ENCODE measurements around the gene VGLL1. TPM values are rescaled to one million over a fixed set of nuclear protein-coding genes. Genes with fewer than 3 reads are reported as not detected.

Gene VGLL1, protein sequence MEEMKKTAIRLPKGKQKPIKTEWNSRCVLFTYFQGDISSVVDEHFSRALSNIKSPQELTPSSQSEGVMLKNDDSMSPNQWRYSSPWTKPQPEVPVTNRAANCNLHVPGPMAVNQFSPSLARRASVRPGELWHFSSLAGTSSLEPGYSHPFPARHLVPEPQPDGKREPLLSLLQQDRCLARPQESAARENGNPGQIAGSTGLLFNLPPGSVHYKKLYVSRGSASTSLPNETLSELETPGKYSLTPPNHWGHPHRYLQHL
- not detected in 2 replicates for total RNA-seq

DNA sequence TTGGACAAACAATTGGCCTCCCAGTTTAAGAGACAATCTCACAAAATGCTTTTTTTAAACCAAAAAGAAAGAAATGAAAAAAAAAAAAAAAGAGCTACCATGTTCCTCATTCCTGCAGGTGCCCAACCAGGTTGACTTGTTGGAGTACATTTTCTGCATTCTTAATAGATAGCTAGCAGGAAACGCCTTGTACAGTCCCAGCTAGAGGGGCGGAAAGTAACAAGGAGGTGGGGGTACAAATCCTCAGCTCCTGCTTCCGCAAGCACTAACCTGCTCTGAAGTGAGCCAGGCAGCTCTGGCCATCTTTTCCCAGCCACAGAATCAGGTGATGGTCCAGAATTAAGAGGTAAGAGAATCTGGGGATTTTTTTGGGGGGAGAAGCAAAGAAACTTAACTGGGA lies at the start of gene VGLL1:
Gene VGLL1 (plus strand): TSS at position 265 of the 400 bp plus-strand sequence. CDS start 3,806 bp downstream, outside the sequence.

DNA sequence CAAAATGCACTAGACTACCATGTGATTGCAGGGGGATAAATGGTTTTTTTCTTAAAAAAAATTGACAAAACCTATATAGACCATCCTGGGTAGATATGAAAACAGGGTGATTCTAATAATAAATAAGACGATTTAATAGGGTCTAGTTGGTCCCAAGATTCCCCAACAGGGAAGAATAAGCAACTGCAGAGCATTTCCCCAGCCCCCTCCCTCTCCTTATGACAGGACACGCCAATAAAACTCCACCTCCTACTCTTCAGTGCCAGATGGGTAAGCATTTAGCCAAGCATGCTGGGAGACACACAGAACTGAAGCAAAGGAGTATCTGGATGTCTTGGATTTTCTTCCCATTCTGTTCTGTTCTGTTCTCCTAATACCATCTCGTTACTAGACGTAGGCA lies 44.4 kb upstream of the VGLL1 start, which contains the start of gene BRS3:
Gene BRS3 (plus strand): TSS at position 301 of the 400 bp plus-strand sequence. CDS start 168 bp downstream, outside the sequence.

GRCh38 chrX:136497556-136498052 lies 34.4 kb upstream of the VGLL1 start, which contains the start of gene HTATSF1:
TSS of gene HTATSF1 (plus strand) at chrX:136497592. CDS start at chrX:136497685, 93 bp downstream.

Small RNA genes within 50 kb of the gene (small RNA-seq; reads per million reads assigned to genes)
- gene MIR934 (not detected), gene RF00019 (not detected), gene RNU6-320P (not detected)

Other genes with a start within 250 kb of the VGLL1 start
- under 0.01 TPM in 1 of 2 replicates, not detected in the other for gene ADGRG4, start 231.3 kb upstream of the VGLL1 start, total RNA-seq
- not detected in 2 replicates for gene BRS3, start 44.3 kb upstream of the VGLL1 start, total RNA-seq
- 26.6 and 30.9 TPM in 2 replicates for gene HTATSF1, start 34.6 kb upstream of the VGLL1 start, total RNA-seq
- not detected in 2 replicates for gene CD40LG, start 115.9 kb downstream of the VGLL1 start, total RNA-seq
- gene ARHGEF6, start 248.7 kb downstream of the VGLL1 start, total RNA-seq, result 4.4 and 5.6 TPM in 2 replicates